Measurements from ENCODE around the gene NFIA. TPM values are rescaled to one million over a fixed set of nuclear protein-coding genes. Genes with fewer than 3 reads are reported as not detected.

The NFIA gene
- total RNA-seq, 2 donors from 2014 or later: 5.0 to 5.2 TPM

GRCh38 chr1:61387829-61388228 lies 305.5 kb downstream of the NFIA start:
- ATAC-seq: no peak
- peak overlapping the region; percentile 22 for H3K4me3 Mint-ChIP-seq
- peaks cover 5% of the 10 kb centered on the region for H3K36me3 Mint-ChIP-seq (ENCODE audit: low read depth)
- no peaks in the 10 kb centered on the region for H3K9me3 ChIP-seq (ENCODE audit: control insufficient read depth, low read length, poor library complexity, severe bottlenecking)
- peak overlapping the region; percentile 19 for H3K27ac Mint-ChIP-seq
- no peak for DNase-seq
- peaks cover 8% of the 10 kb centered on the region for H3K4me1 Mint-ChIP-seq
- H3K27me3 Mint-ChIP-seq: no peaks in the 10 kb centered on the region

- no peaks in the 10 kb centered on the region for H3K9me3 ChIP-seq (ENCODE audit: control insufficient read depth, low read length, poor library complexity, severe bottlenecking)
- ATAC-seq: no peak
- peaks cover 8% of the 10 kb centered on the region for H3K4me1 Mint-ChIP-seq
- H3K36me3 Mint-ChIP-seq (ENCODE audit: low read depth): peaks cover 5% of the 10 kb centered on the region
- DNase-seq: no peak
- no peak overlapping the region for H3K4me3 Mint-ChIP-seq
- no peak overlapping the region for H3K27ac Mint-ChIP-seq
- no peaks in the 10 kb centered on the region for H3K27me3 Mint-ChIP-seq
These were observed 306.2 kb downstream of the NFIA start for GRCh38 chr1:61388566-61388965.

GRCh38 chr1:61389194-61389925 lies 307.0 kb downstream of the NFIA start:
- Mint-ChIP-seq H3K4me3 (no peak overlapping the region), H3K36me3 (ENCODE audit: low read depth) (peaks cover 5% of the 10 kb centered on the region), H3K4me1 (peaks cover 8% of the 10 kb centered on the region), H3K27me3 (no peaks in the 10 kb centered on the region), H3K27ac (no peak overlapping the region)
- H3K9me3 ChIP-seq (ENCODE audit: control insufficient read depth, low read length, poor library complexity, severe bottlenecking): no peaks in the 10 kb centered on the region
- no peak for DNase-seq
- no peak for ATAC-seq

- Mint-ChIP-seq H3K4me3 (no peak overlapping the region), H3K27ac (no peak overlapping the region), H3K36me3 (ENCODE audit: low read depth) (peaks cover 5% of the 10 kb centered on the region), H3K27me3 (no peaks in the 10 kb centered on the region), H3K4me1 (peaks cover 8% of the 10 kb centered on the region)
- no peaks in the 10 kb centered on the region for H3K9me3 ChIP-seq (ENCODE audit: control insufficient read depth, low read length, poor library complexity, severe bottlenecking)
- ATAC-seq (no peak), DNase-seq (no peak)
These were observed 307.8 kb downstream of the NFIA start for GRCh38 chr1:61389926-61390845.

GRCh38 chr1:61391730-61392129 lies 309.4 kb downstream of the NFIA start:
- peaks cover 8% of the 10 kb centered on the region for H3K4me1 Mint-ChIP-seq
- ATAC-seq (no peak), DNase-seq (no peak)
- H3K27ac Mint-ChIP-seq: no peak overlapping the region
- H3K9me3 ChIP-seq (ENCODE audit: control insufficient read depth, low read length, poor library complexity, severe bottlenecking): no peaks in the 10 kb centered on the region
- H3K27me3 Mint-ChIP-seq: no peaks in the 10 kb centered on the region
- peaks cover 5% of the 10 kb centered on the region for H3K36me3 Mint-ChIP-seq (ENCODE audit: low read depth)
- no peak overlapping the region for H3K4me3 Mint-ChIP-seq

- H3K27me3 Mint-ChIP-seq: no peaks in the 10 kb centered on the region
- H3K36me3 Mint-ChIP-seq (ENCODE audit: low read depth): no peaks in the 10 kb centered on the region
- DNase-seq (no peak), ATAC-seq (no peak)
- H3K27ac Mint-ChIP-seq: peak overlapping the region; percentile 43
- H3K9me3 ChIP-seq (ENCODE audit: control insufficient read depth, low read length, poor library complexity, severe bottlenecking): no peaks in the 10 kb centered on the region
- H3K4me3 Mint-ChIP-seq: no peak overlapping the region
- peaks cover 1% of the 10 kb centered on the region for H3K4me1 Mint-ChIP-seq
These were observed 310.3 kb downstream of the NFIA start for GRCh38 chr1:61392409-61393242.

GRCh38 chr1:61393575-61393974 lies 311.2 kb downstream of the NFIA start:
- H3K4me3 Mint-ChIP-seq: no peak overlapping the region
- no peaks in the 10 kb centered on the region for H3K4me1 Mint-ChIP-seq
- ATAC-seq (no peak), DNase-seq (no peak)
- H3K27ac Mint-ChIP-seq: no peak overlapping the region
- no peaks in the 10 kb centered on the region for H3K27me3 Mint-ChIP-seq
- H3K36me3 Mint-ChIP-seq (ENCODE audit: low read depth): no peaks in the 10 kb centered on the region
- H3K9me3 ChIP-seq (ENCODE audit: control insufficient read depth, low read length, poor library complexity, severe bottlenecking): no peaks in the 10 kb centered on the region

- H3K27ac Mint-ChIP-seq: no peak overlapping the region
- no peaks in the 10 kb centered on the region for H3K4me1 Mint-ChIP-seq
- DNase-seq: no peak
- no peaks in the 10 kb centered on the region for H3K36me3 Mint-ChIP-seq (ENCODE audit: low read depth)
- no peak overlapping the region for H3K4me3 Mint-ChIP-seq
- ATAC-seq: no peak
- no peaks in the 10 kb centered on the region for H3K9me3 ChIP-seq (ENCODE audit: control insufficient read depth, low read length, poor library complexity, severe bottlenecking)
- H3K27me3 Mint-ChIP-seq: no peaks in the 10 kb centered on the region
These were observed 312.9 kb downstream of the NFIA start for GRCh38 chr1:61395146-61395800.

GRCh38 chr1:61397495-61397894 lies 315.1 kb downstream of the NFIA start:
- Mint-ChIP-seq H3K4me1 (no peaks in the 10 kb centered on the region), H3K27ac (no peak overlapping the region), H3K27me3 (no peaks in the 10 kb centered on the region), H3K4me3 (no peak overlapping the region), H3K36me3 (ENCODE audit: low read depth) (no peaks in the 10 kb centered on the region)
- ATAC-seq (no peak), DNase-seq (no peak)
- no peaks in the 10 kb centered on the region for H3K9me3 ChIP-seq (ENCODE audit: control insufficient read depth, low read length, poor library complexity, severe bottlenecking)

- no peak overlapping the region for H3K4me3 Mint-ChIP-seq
- no peaks in the 10 kb centered on the region for H3K27me3 Mint-ChIP-seq
- ATAC-seq: no peak
- H3K9me3 ChIP-seq (ENCODE audit: control insufficient read depth, low read length, poor library complexity, severe bottlenecking): no peaks in the 10 kb centered on the region
- no peaks in the 10 kb centered on the region for H3K36me3 Mint-ChIP-seq (ENCODE audit: low read depth)
- DNase-seq: no peak
- no peak overlapping the region for H3K27ac Mint-ChIP-seq
- H3K4me1 Mint-ChIP-seq: no peaks in the 10 kb centered on the region
These were observed 315.6 kb downstream of the NFIA start for GRCh38 chr1:61397935-61398334.

- Mint-ChIP-seq H3K36me3 (ENCODE audit: low read depth) (no peaks in the 10 kb centered on the region), H3K4me3 (no peak overlapping the region), H3K4me1 (no peaks in the 10 kb centered on the region), H3K27me3 (no peaks in the 10 kb centered on the region), H3K27ac (no peak overlapping the region)
- DNase-seq (no peak), ATAC-seq (no peak)
- H3K9me3 ChIP-seq (ENCODE audit: control insufficient read depth, low read length, poor library complexity, severe bottlenecking): no peaks in the 10 kb centered on the region
These were observed 316.8 kb downstream of the NFIA start for GRCh38 chr1:61399199-61399598.

GRCh38 chr1:61400131-61400770 lies 317.9 kb downstream of the NFIA start:
- no peaks in the 10 kb centered on the region for H3K4me1 Mint-ChIP-seq
- no peaks in the 10 kb centered on the region for H3K36me3 Mint-ChIP-seq (ENCODE audit: low read depth)
- H3K4me3 Mint-ChIP-seq: no peak overlapping the region
- no peaks in the 10 kb centered on the region for H3K27me3 Mint-ChIP-seq
- no peak overlapping the region for H3K27ac Mint-ChIP-seq
- DNase-seq (no peak), ATAC-seq (no peak)
- no peaks in the 10 kb centered on the region for H3K9me3 ChIP-seq (ENCODE audit: control insufficient read depth, low read length, poor library complexity, severe bottlenecking)

Measured in T-helper 17 cell (primary cell).